HG02610 (cell line): ENCODE data around the gene RABGAP1.

Experiments
- ATAC-seq: cut with Tn5 transposase; IDR thresholded peaks from one replicate; pipeline ENCODE4 v1.9.1; 2021; ENCODE audit warnings: mild to moderate bottlenecking, moderate library complexity; ENCODE audit not compliant: unreplicated experiment

RABGAP1 gene

GRCh38 chr9:123007269-123007668 lies 66.4 kb downstream of the RABGAP1 start:
- ATAC-seq: no peak

GRCh38 chr9:123008909-123009308 lies 68.1 kb downstream of the RABGAP1 start:
- ATAC-seq: no peak

- no peak for ATAC-seq
Observed at GRCh38 chr9:123011380-123011779, 70.6 kb downstream of the RABGAP1 start.

GRCh38 chr9:123011878-123012528 lies 71.2 kb downstream of the RABGAP1 start:
- ATAC-seq: no peak

DNA sequence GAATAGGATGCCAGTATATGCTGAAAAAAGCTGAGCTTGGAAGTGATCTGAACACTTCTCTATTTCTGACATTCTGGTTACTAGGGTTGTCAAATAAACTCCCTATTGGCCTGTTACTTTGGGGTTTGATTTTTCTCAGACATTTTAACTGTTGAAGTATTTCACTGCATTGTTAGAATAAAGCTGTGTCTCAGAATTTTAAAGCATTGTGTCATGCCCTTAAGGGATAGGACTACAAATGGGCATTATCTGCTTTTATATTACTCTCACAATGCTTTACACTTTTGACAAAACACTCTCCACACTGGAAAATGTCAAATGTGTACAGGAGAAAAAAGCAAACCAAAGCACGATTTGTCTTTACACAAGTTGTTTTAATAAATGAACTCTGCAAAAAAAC lies 75.8 kb downstream of the RABGAP1 start:
- no peak for ATAC-seq

- no peak for ATAC-seq
Observed at GRCh38 chr9:123020796-123021195, 80.0 kb downstream of the RABGAP1 start.

GRCh38 chr9:123026425-123026824 lies 85.6 kb downstream of the RABGAP1 start:
- ATAC-seq: no peak

- no peak for ATAC-seq
Observed at GRCh38 chr9:123027517-123027916, 86.7 kb downstream of the RABGAP1 start.

- ATAC-seq: no peak
Observed at GRCh38 chr9:123028136-123028535, 87.3 kb downstream of the RABGAP1 start.

DNA sequence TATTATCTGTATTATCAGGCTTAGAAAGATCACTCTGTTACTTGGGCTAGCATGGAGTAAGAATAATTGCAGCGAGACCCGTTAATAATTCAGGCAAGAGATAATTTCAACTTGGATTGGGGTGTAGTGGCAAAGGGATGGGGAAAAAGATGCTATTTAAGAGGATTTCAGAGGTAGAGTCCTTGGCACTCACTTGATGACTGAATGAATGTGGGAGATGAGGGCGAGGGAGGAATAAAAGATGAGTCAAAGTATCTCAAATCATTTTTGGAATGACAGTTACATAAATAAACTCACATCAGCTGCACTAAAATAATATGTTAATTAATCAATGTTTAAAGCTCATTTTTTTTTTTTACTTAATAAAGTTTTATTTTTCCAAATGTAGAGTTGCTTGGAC lies 88.2 kb downstream of the RABGAP1 start:
- ATAC-seq: no peak

DNA sequence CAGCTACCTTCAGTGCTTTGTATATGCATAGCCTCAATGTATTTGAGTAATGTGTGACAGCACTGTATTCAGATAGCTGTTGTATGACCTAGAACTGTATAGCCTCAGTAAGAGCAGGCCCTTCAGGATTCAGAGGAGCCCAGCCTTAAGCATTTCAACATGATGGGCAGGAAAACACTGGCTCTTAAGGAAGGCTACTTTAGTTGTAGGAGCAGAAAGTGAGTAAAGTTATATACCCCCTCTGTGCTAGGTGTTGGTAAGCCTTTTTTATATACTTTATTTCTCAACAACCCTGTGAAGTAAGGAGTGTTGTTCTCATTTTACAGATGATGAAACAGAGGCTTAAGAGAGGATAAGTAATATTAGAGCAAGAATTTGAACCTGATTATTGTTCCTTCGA lies 91.1 kb downstream of the RABGAP1 start:
- ATAC-seq: no peak

DNA sequence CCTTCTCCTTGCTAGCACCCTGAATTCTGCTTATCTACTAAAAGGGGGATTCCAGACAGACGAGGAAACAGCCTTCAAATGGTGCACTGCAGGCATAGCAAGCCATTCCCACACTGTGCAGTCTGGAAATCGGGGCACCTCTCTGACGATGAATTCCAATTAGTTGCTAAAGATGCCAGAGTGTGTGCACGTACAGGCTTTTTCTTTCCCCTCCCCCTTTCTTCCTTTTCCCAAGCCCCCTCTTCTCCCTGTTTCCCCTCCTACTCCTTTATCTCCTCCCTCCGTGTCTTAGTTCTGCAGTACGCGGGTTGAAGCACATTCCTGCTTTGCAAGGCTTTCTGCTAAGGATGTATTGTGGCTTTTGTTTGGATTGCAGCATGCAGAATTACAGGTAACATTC lies 92.5 kb downstream of the RABGAP1 start, which contains the start of gene GPR21:
Gene GPR21, plus strand, starts transcription at position 316 of the 400 bp plus-strand sequence. CDS start 900 bp downstream, outside the sequence.
- no peak for ATAC-seq

DNA sequence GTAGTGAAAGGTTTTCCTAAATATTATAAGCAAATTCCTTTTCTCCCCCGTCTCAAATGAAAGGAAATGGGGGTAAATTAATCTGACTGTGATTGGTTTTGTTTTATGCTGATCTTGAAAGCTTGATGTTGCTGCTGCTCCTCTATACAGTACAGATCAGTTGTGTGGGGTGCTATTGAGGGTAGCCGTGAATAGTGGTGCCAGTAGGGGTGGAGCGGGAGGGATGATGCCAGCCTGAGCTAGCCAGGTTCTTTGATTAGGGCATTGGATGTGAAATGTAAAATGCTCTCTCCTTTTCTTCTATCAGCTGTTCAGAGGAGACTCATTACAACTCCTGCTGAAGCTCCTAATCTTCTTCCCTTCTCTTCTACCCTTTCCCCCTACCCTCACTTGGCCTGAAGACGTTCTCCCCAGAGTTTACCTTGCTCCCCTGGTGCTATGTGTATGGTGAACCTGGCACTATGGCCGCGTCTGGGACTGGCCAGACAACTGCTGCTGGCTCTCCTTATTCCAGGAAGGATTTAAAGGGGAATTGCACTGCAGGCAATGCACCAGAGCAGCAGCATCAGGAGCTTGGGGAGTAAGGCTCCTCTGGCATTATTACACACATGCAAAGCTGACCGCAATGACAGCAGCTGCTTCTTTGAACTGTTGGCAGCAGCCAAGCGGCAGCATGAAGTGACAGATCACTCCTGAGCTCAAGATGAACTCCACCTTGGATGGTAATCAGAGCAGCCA lies 93.2 kb downstream of the RABGAP1 start:
- ATAC-seq: peak; percentile 85

GRCh38 chr9:123034881-123035510 lies 94.2 kb downstream of the RABGAP1 start:
- no peak for ATAC-seq

- no peak for ATAC-seq
Observed at GRCh38 chr9:123035791-123036190, 95.0 kb downstream of the RABGAP1 start.

- no peak for ATAC-seq
Observed at GRCh38 chr9:123036893-123037545, 96.2 kb downstream of the RABGAP1 start.

DNA sequence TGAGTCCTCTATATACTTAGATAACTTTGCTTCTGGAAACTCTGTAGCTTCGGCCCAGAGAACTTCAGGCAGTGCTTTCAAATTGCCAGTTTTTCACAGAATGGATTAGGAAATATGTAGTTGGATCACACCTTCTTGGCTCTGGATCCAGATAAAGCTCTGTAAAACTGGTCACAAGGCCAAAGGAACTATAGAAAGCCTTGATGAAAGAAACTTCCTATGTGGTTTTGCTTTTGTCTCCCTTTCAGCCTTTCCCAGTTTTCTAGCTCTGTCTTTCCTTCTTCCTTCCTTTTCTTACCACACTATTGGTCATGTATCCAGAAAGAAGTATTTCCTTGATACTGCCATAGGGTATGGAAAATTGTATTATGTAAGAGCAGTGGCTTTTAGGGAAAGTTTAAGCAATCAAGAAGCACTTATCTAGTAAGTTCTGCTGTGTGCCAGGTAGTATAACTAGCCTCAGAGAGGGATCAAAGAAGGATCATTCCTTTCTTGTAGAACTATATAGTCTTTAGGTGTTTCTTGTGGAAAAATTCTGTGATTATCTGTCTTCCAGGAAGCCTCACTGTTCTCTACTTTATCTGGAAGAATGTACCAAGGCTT lies 98.9 kb downstream of the RABGAP1 start:
- no peak for ATAC-seq

GRCh38 chr9:123040801-123041200 lies 100.0 kb downstream of the RABGAP1 start:
- no peak for ATAC-seq

- ATAC-seq: no peak
Observed at GRCh38 chr9:123041489-123041888, 100.7 kb downstream of the RABGAP1 start.

- ATAC-seq: no peak
Observed at GRCh38 chr9:123043081-123043939, 102.5 kb downstream of the RABGAP1 start.
